ENCODE measurements around the gene MED7. TPM values are rescaled to one million over a fixed set of nuclear protein-coding genes. Genes with fewer than 3 reads are reported as not detected.

The MED7 gene
- total and polyA plus RNA-seq, 10 of the 15 experiments (the other 5 are each of a cell fraction or from before 2014, with no cell fraction given), result 9.3 to 47.7 (median 22.7) TPM

GRCh38 chr5:157142317-157143126 is at the start of gene MED7 (continued):
- no peak for TF ChIP-seq USF1 (IDR thresholded peaks at IDR 0.05; ENCODE audit: borderline replicate concordance, extremely low read length, insufficient read depth, low read depth, low read length)
- peak; percentile 87; the same call in 1 of the 2 replicates for TF ChIP-seq TAF1 (IDR thresholded peaks at IDR 0.05; ENCODE audit: borderline replicate concordance, low read depth, low read length)
- TF ChIP-seq ZBED1 (IDR thresholded peaks at IDR 0.05; ENCODE audit: borderline replicate concordance), result no peak
- no peak for TF ChIP-seq ZNF217 (IDR thresholded peaks at IDR 0.05)
- no peak for TF ChIP-seq KAT2A (conservative IDR thresholded peaks at IDR 0.05; ENCODE audit: control insufficient read depth, low read depth, low read length)
- peak; percentile 76 for TF ChIP-seq GATAD2B (conservative IDR thresholded peaks at IDR 0.05; ENCODE audit: low read depth)
- TF ChIP-seq IRF5 (IDR thresholded peaks at IDR 0.05; ENCODE audit: borderline replicate concordance), result no peak
- TF ChIP-seq PAX8 (IDR thresholded peaks at IDR 0.05), result no peak
- TF ChIP-seq LARP7 (IDR thresholded peaks at IDR 0.05), result peak; percentile 76
- no peak for TF ChIP-seq SIX5 (IDR thresholded peaks at IDR 0.05; ENCODE audit: low read depth, low read length, severe bottlenecking)
- TF ChIP-seq RELA (IDR thresholded peaks at IDR 0.05; ENCODE audit: borderline replicate concordance, partially characterized antibody), result no peak
- TF ChIP-seq ZNF274 (IDR thresholded peaks at IDR 0.05; ENCODE audit: insufficient read depth, insufficient read length), result no peak
- TF ChIP-seq SREBF2 (IDR thresholded peaks at IDR 0.05; ENCODE audit: low read length), result no peak
- TF ChIP-seq, protein P1, sequence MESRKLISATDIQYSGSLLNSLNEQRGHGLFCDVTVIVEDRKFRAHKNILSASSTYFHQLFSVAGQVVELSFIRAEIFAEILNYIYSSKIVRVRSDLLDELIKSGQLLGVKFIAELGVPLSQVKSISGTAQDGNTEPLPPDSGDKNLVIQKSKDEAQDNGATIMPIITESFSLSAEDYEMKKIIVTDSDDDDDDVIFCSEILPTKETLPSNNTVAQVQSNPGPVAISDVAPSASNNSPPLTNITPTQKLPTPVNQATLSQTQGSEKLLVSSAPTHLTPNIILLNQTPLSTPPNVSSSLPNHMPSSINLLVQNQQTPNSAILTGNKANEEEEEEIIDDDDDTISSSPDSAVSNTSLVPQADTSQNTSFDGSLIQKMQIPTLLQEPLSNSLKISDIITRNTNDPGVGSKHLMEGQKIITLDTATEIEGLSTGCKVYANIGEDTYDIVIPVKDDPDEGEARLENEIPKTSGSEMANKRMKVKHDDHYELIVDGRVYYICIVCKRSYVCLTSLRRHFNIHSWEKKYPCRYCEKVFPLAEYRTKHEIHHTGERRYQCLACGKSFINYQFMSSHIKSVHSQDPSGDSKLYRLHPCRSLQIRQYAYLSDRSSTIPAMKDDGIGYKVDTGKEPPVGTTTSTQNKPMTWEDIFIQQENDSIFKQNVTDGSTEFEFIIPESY (IDR thresholded peaks at IDR 0.05), result no peak
- no peak; the same call in none of the 2 replicates for TF ChIP-seq CREM (IDR thresholded peaks at IDR 0.05; ENCODE audit: low read depth)
- no peak for TF ChIP-seq EED (IDR thresholded peaks at IDR 0.05; ENCODE audit: low read depth)
- no peak for TF ChIP-seq TBL1XR1 (IDR thresholded peaks at IDR 0.05; ENCODE audit: low read depth, low read length)
- peak; percentile 35; the same call in 1 of the 2 replicates for TF ChIP-seq NR2F1 (conservative IDR thresholded peaks at IDR 0.05)
- no peak for TF ChIP-seq KDM1A (IDR thresholded peaks at IDR 0.05; ENCODE audit: borderline replicate concordance)
- TF ChIP-seq NFIC (IDR thresholded peaks at IDR 0.05; ENCODE audit: low read depth, low read length), result no peak
- no peak for TF ChIP-seq EZH2 (IDR thresholded peaks at IDR 0.05; ENCODE audit: borderline replicate concordance, control insufficient read depth, low read depth, low read length)
- TF ChIP-seq SP1 (IDR thresholded peaks at IDR 0.05; ENCODE audit: low read depth, low read length), result peak; percentile 88
- TF ChIP-seq FOXK2 (IDR thresholded peaks at IDR 0.05), result no peak
- peak; percentile 97 for TF ChIP-seq PBX3 (IDR thresholded peaks at IDR 0.05; ENCODE audit: insufficient replicate concordance, low read depth, low read length)
- no peak for TF ChIP-seq MEF2A (IDR thresholded peaks at IDR 0.05; ENCODE audit: insufficient read depth, low read depth, low read length)
- TF ChIP-seq RBBP5 (conservative IDR thresholded peaks at IDR 0.05), result no peak

Measured in GM12878 (cell line).